ENCODE measurements around the gene SLIT3. TPM values are rescaled to one million over a fixed set of nuclear protein-coding genes. Genes with fewer than 3 reads are reported as not detected.

The SLIT3 gene
- total and polyA plus RNA-seq, 10 of the 15 experiments (the other 5 are each of a cell fraction or from before 2014, with no cell fraction given) = 0.05 TPM; not detected in 9

DNA sequence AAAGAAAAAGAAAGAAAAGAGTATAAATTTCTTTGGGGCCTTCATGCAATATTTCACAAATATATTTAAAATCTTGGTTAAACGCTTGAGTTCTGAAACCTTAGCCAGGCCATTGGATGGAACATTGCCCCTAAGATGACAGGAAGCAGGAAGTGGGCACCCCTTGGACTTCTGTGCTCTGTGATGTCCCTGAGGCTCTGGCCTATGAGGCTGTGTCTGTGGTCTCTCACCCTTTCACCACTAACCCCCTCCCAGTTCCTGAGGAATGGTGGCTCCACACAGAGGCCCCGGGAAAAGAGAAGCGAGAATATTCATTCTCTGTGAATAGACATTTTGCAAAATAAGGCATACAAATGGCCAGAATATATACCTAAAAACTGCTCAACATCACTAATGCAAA, 401.3 kb downstream of the SLIT3 start:
- ATAC-seq = no peak
- H3K79me2 ChIP-seq (ENCODE audit: control insufficient read depth, insufficient read depth, low read length) = no peaks in the 10 kb centered on the region
- H3K27ac ChIP-seq (ENCODE audit: control insufficient read depth, insufficient read depth) = no peak overlapping the region
- FAIRE-seq = no peak
- ChIA-PET POLR2A (no interaction called here), RAD21 (ENCODE audit: unreplicated experiment) (no interaction called here), CTCF (interaction anchor here (0.6 kb wide), 1 partner anchor 89 kb away, joined by 3 read pairs; no protein-coding TSS in a partner anchor), SMC1A (ENCODE audit: uncharacterized antibody, unreplicated experiment) (no interaction called here)
- BruUV-seq (replicated peaks) = no TSS peak
- H3K9ac ChIP-seq (ENCODE audit: control insufficient read depth, insufficient read depth, low read length) = no peak overlapping the region
- TF ChIP-seq SRF (IDR thresholded peaks at IDR 0.05; ENCODE audit: low read depth in 2 of 2, low read length in 2 of 2) (no peak), ZBTB33 (IDR thresholded peaks at IDR 0.05) (no peak), MXI1 (IDR thresholded peaks at IDR 0.05; ENCODE audit: low read depth, low read length) (no peak), HDAC6 (IDR thresholded peaks at IDR 0.05; ENCODE audit: unreplicated experiment) (no peak), STAT3 (IDR thresholded peaks at IDR 0.05; ENCODE audit: low read depth, low read length) (no peak), SUPT20H (IDR thresholded peaks at IDR 0.05; ENCODE audit: borderline replicate concordance, control insufficient read depth, low read depth, low read length) (no peak), JUND (IDR thresholded peaks at IDR 0.05; ENCODE audit: low read depth, low read length) (no peak)
- H3K9me3 ChIP-seq (replicated peaks; ENCODE audit: control insufficient read depth, insufficient read depth, low read length) = no peaks in the 10 kb centered on the region
- DNase-seq (ENCODE audit: low read depth, low spot score) = no peak
- in situ Hi-C loops (cut with MboI) (no loop called here), intact Hi-C loops (cut with micrococcal nuclease; ENCODE audit: unreplicated experiment) (no loop called here)
- H2AFZ ChIP-seq (ENCODE audit: control insufficient read depth, low read depth, low read length) = no peak overlapping the region
- no peak overlapping the region for H3K4me2 ChIP-seq (ENCODE audit: control insufficient read depth, insufficient read depth)
- H4K20me1 ChIP-seq (ENCODE audit: control insufficient read depth, insufficient read depth) = no peaks in the 10 kb centered on the region
- H3K36me3 ChIP-seq (ENCODE audit: control insufficient read depth in 2 of 2, insufficient read depth in 2 of 2, low read length in 1 of 2) = no peaks in the 10 kb centered on the region
- no peaks in the 10 kb centered on the region for H3K4me1 ChIP-seq (ENCODE audit: control insufficient read depth, insufficient read depth, low read length)
- no peak overlapping the region for H3K4me3 ChIP-seq
- H3K27me3 ChIP-seq (replicated peaks in 1 of 2; ENCODE audit: control insufficient read depth in 2 of 2, insufficient read depth in 2 of 2, low read length in 1 of 2) = peaks cover 0 to 11% of the 10 kb centered on the region in 2 experiments; a peak in 3 of 4 replicates
- 13% methylated on average over 3 of the region's 3 CpGs for WGBS (ENCODE audit: insufficient coverage, insufficient replicate concordance, low lambda C conversion rate, missing lambda C conversion rate)
